Measurements from ENCODE around the gene IQGAP2. TPM values are rescaled to one million over a fixed set of nuclear protein-coding genes. Genes with fewer than 3 reads are reported as not detected.

The IQGAP2 gene
- total RNA-seq, 1 donor from 2014 or later: 8.8 TPM

DNA sequence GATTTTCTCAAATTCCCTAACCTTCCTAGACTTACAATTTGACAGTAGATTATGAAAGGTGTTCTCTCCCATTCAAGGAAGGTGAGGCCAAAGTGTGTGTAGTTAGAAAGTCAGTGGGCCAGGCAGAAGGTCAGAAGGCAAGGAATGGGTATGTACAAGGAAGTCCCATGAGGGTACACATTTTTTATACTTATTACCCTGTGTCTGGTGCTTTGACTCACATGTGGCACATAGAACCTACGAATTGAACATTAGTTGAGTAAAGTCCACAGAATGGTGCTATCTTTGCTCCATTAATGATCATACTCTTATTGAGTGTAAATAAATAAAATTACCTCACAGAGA is 55.4 kb downstream of the IQGAP2 start:
- TF ChIP-seq, protein P1, sequence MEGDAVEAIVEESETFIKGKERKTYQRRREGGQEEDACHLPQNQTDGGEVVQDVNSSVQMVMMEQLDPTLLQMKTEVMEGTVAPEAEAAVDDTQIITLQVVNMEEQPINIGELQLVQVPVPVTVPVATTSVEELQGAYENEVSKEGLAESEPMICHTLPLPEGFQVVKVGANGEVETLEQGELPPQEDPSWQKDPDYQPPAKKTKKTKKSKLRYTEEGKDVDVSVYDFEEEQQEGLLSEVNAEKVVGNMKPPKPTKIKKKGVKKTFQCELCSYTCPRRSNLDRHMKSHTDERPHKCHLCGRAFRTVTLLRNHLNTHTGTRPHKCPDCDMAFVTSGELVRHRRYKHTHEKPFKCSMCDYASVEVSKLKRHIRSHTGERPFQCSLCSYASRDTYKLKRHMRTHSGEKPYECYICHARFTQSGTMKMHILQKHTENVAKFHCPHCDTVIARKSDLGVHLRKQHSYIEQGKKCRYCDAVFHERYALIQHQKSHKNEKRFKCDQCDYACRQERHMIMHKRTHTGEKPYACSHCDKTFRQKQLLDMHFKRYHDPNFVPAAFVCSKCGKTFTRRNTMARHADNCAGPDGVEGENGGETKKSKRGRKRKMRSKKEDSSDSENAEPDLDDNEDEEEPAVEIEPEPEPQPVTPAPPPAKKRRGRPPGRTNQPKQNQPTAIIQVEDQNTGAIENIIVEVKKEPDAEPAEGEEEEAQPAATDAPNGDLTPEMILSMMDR (IDR thresholded peaks at IDR 0.05): no peak
- Mint-ChIP-seq H3K36me3 (ENCODE audit: low read depth) (peaks cover 4% of the 10 kb centered on the region), H3K4me3 (no peak overlapping the region), H3K27ac (no peak overlapping the region), H3K4me1 (no peaks in the 10 kb centered on the region), H3K27me3 (no peaks in the 10 kb centered on the region), H3K9me3 (no peaks in the 10 kb centered on the region)
- ATAC-seq (ENCODE audit: low read depth): no peak
- no peak for DNase-seq
- intact Hi-C loops (cut with micrococcal nuclease): no loop called here
- CTCF ChIA-PET: no interaction called here
- POLR2A ChIA-PET: no interaction called here

- ChIA-PET POLR2A (no interaction called here), CTCF (no interaction called here)
- intact Hi-C loops (cut with micrococcal nuclease): no loop called here
- TF ChIP-seq, protein P1 (IDR thresholded peaks at IDR 0.05): no peak
- no peaks in the 10 kb centered on the region for H3K27me3 Mint-ChIP-seq
- ATAC-seq (ENCODE audit: low read depth): no peak
- no peak overlapping the region for H3K27ac Mint-ChIP-seq
- H3K4me1 Mint-ChIP-seq: no peaks in the 10 kb centered on the region
- no peaks in the 10 kb centered on the region for H3K9me3 Mint-ChIP-seq
- no peak overlapping the region for H3K4me3 Mint-ChIP-seq
- DNase-seq: no peak
- peaks cover 4% of the 10 kb centered on the region for H3K36me3 Mint-ChIP-seq (ENCODE audit: low read depth)
Measured at GRCh38 chr5:76460104-76460503, 57.0 kb downstream of the IQGAP2 start.

GRCh38 chr5:76462097-76462667 is 59.1 kb downstream of the IQGAP2 start:
- Mint-ChIP-seq H3K4me1 (no peaks in the 10 kb centered on the region), H3K27ac (no peak overlapping the region), H3K9me3 (no peaks in the 10 kb centered on the region), H3K27me3 (no peaks in the 10 kb centered on the region), H3K36me3 (ENCODE audit: low read depth) (peaks cover 4% of the 10 kb centered on the region), H3K4me3 (no peak overlapping the region)
- CTCF ChIA-PET: no interaction called here
- intact Hi-C loops (cut with micrococcal nuclease): no loop called here
- DNase-seq (no peak), ATAC-seq (ENCODE audit: low read depth) (no peak)
- TF ChIP-seq, protein P1 (IDR thresholded peaks at IDR 0.05): no peak
- POLR2A ChIA-PET: no interaction called here

DNA sequence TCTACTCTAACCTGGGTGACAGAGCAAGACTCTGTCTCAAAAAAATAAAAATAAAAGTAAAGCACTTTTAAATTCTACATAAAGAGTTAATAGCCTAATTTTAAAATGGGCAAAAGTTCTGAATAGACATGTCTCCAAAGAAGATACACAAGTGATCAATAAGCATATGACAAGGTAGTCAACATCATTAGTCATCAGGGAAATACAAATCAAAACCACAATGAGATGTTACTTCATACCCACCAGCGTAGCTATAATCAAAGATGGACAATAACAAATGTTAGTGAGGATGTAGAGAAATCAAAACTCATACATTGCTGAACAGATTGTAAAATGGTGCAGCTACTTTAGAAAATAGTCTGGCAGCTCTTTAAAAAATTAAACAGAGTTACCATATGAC is 64.1 kb downstream of the IQGAP2 start:
- ATAC-seq (ENCODE audit: low read depth) (no peak), DNase-seq (no peak)
- Mint-ChIP-seq H3K36me3 (ENCODE audit: low read depth) (no peaks in the 10 kb centered on the region), H3K4me1 (no peaks in the 10 kb centered on the region), H3K9me3 (no peaks in the 10 kb centered on the region), H3K27ac (no peak overlapping the region), H3K4me3 (no peak overlapping the region), H3K27me3 (no peaks in the 10 kb centered on the region)
- TF ChIP-seq, protein P1 (IDR thresholded peaks at IDR 0.05): no peak
- ChIA-PET CTCF (no interaction called here), POLR2A (no interaction called here)
- intact Hi-C loops (cut with micrococcal nuclease): no loop called here

DNA sequence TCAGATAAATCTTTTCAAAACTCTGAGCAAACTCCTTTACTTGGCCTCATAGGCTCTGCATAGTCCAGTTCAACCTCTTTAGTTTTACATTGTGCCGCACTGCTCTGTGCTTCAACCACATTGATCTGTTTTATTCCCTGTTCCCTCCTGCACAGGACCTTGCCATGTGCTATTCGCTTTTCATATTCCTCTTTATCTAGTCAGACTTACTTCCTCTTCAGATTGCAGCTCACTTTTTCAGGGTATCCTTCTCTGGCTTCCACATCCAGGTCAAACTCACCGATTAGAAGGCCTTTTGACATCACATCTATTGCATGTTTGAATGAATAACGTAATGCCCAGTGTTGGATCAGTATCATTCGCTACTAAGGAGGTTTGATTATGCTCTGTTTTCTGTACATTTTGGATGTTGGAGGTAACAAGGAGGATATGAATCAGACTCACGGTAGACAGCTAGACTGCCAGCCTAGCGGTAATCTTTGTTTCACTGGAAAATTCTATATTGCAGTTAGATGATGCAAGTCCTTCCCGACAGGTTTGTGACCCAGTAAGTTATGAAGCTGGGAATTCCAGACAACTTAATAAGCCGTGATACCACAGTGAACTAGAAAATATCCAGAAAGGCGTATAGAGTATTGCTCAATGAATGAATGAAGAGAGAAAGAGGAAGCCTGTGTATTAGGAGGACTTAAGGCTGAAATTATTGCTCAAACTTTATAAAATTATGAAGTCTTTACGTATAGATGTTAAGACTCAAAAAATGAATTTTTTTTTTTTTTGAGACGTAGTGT is 65.7 kb downstream of the IQGAP2 start:
- H3K36me3 Mint-ChIP-seq (ENCODE audit: low read depth): no peaks in the 10 kb centered on the region
- intact Hi-C loops (cut with micrococcal nuclease): no loop called here
- no peak for ATAC-seq (ENCODE audit: low read depth)

More for the DNA sequence above, 65.7 kb downstream of the IQGAP2 start:
- peaks cover 7% of the 10 kb centered on the region for H3K4me1 Mint-ChIP-seq
- TF ChIP-seq, protein P1 (IDR thresholded peaks at IDR 0.05): no peak
- no peaks in the 10 kb centered on the region for H3K9me3 Mint-ChIP-seq
- H3K27me3 Mint-ChIP-seq: no peaks in the 10 kb centered on the region
- CTCF ChIA-PET: no interaction called here
- no peak overlapping the region for H3K4me3 Mint-ChIP-seq
- DNase-seq: no peak
- H3K27ac Mint-ChIP-seq: no peak overlapping the region
- POLR2A ChIA-PET: no interaction called here

Data from activated B cell treated with CpG ODN at 0.5 μM for 24 hours (primary cell).